Bronchial epithelial cell (primary cell): ENCODE results near the gene GNA14. TPM values are rescaled to one million over a fixed set of nuclear protein-coding genes. Genes with fewer than 3 reads are reported as not detected.
A peak's percentile ranks its signal among the peaks of the same experiment; 100 is the strongest.

Experiments used
- DNase-seq: peaks from one replicate; pipeline ENCODE4 v3.0.0-alpha.2; 2010; ENCODE audit warnings: low read depth
- FAIRE-seq: peaks from 2 replicates; lab custom pipeline; 2011; peaks lifted over from hg19 to GRCh38; lab: Jason Lieb, UNC
- H3K27me3 ChIP-seq: 2 replicates; pipeline ENCODE4 v1.5.1; 2011; ENCODE audit warnings: low read length; ENCODE audit not compliant: control insufficient read depth, insufficient read depth
- H3K36me3 ChIP-seq: 2 replicates; pipeline ENCODE4 v1.5.1; 2011; ENCODE audit warnings: low read length; ENCODE audit not compliant: control insufficient read depth, insufficient read depth
- H3K4me3 ChIP-seq: 2 replicates; pipeline ENCODE4 v1.5.1; 2011; ENCODE audit warnings: mild to moderate bottlenecking, low read depth, low read length, control low read depth
- CTCF ChIP-seq: IDR thresholded peaks from 2 replicates; pipeline ENCODE4 v1.5.1; 2011; ENCODE audit warnings: mild to moderate bottlenecking, moderate library complexity, low read length, control low read depth, inconsistent platforms; ENCODE audit not compliant: insufficient read depth, severe bottlenecking
- total RNA-seq: library from RNA; depleted of rRNA; stranded (reverse); fragments of >200 nt; gene quantifications from 2 replicates; pipeline ENCODE4 v1.2.1, GENCODE V29; 2014

The GNA14 gene
- total RNA-seq, 1 donor from 2014 or later, result not detected

GRCh38 chr9:77582961-77583576 lies 65.1 kb downstream of the GNA14 start:
- Histone ChIP-seq H3K4me3 (no peak overlapping the region), H3K36me3 (no peaks in the 10 kb centered on the region), H3K27me3 (no peaks in the 10 kb centered on the region)
- no peak for DNase-seq
- FAIRE-seq, result no peak
- TF ChIP-seq CTCF, result no peak

- no peaks in the 10 kb centered on the region for H3K27me3 ChIP-seq
- FAIRE-seq, result no peak
- no peak for TF ChIP-seq CTCF
Observed at GRCh38 chr9:77582525-77582924, 65.6 kb downstream of the GNA14 start.

GRCh38 chr9:77575785-77576184 lies 72.3 kb downstream of the GNA14 start:
- H3K36me3 ChIP-seq, result no peaks in the 10 kb centered on the region
- FAIRE-seq (no peak), DNase-seq (peak; percentile 5)
- H3K4me3 ChIP-seq, result no peak overlapping the region
- TF ChIP-seq CTCF, result no peak
- H3K27me3 ChIP-seq, result no peaks in the 10 kb centered on the region

More at GRCh38 chr9:77582525-77582924, 65.6 kb downstream of the GNA14 start:
- Histone ChIP-seq H3K36me3 (no peaks in the 10 kb centered on the region), H3K4me3 (no peak overlapping the region)
- DNase-seq, result no peak

- FAIRE-seq, result no peak
- Histone ChIP-seq H3K36me3 (no peaks in the 10 kb centered on the region), H3K4me3 (no peak overlapping the region), H3K27me3 (peaks cover 4% of the 10 kb centered on the region)
- DNase-seq, result no peak
- no peak for TF ChIP-seq CTCF
Observed at GRCh38 chr9:77569335-77569734, 78.8 kb downstream of the GNA14 start.

DNA sequence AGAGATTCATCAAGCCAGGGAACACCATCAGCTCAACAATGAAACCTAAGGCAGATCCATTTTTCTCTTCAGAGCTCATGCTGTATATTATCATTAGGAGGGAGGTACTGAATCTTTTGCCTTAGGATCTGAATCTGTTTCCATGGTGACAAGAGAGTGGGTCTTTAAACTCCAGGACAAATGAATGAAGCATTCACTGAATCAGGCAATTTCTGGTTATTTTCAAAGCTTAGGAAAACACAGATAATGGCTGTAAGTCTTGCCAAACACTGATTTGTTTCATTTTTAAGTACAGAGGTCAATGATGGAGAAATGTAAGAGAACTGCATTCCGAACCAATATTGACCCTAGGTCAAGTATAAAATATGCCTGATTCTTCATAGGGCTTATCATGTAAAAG lies 84.9 kb downstream of the GNA14 start:
- no peaks in the 10 kb centered on the region for H3K36me3 ChIP-seq
- no peak overlapping the region for H3K4me3 ChIP-seq
- no peak for TF ChIP-seq CTCF
- FAIRE-seq, result no peak
- DNase-seq, result no peak
- H3K27me3 ChIP-seq, result no peaks in the 10 kb centered on the region
